ENCODE results near the gene HNRNPA3. TPM values are rescaled to one million over a fixed set of nuclear protein-coding genes. Genes with fewer than 3 reads are reported as not detected.

HNRNPA3 gene
- total and polyA plus RNA-seq, 2 of the 13 experiments (the other 11 are each of a cell fraction or from before 2014, with no cell fraction given), result 73.3 to 97.7 TPM

- TF ChIP-seq ZNF501 (CRISPR knock-in tag; IDR thresholded peaks at IDR 0.05), result no peak
- no peak for TF ChIP-seq ATM (IDR thresholded peaks at IDR 0.05; ENCODE audit: borderline replicate concordance)
- no peak for TF ChIP-seq ZNF550 (CRISPR knock-in tag; IDR thresholded peaks at IDR 0.05; ENCODE audit: borderline replicate concordance)
- peak; percentile 66; the same call in 1 of the 2 replicates for TF ChIP-seq NFKB2 (CRISPR knock-in tag; IDR thresholded peaks at IDR 0.05; ENCODE audit: borderline replicate concordance)
- TF ChIP-seq ZFP82 (CRISPR knock-in tag; IDR thresholded peaks at IDR 0.05; ENCODE audit: borderline replicate concordance), result no peak
- TF ChIP-seq RBM39 (IDR thresholded peaks at IDR 0.05; ENCODE audit: low read depth, low read length, poor library complexity, severe bottlenecking), result peak; percentile 92
- no peak; the same call in 1 of the 2 replicates for TF ChIP-seq PRDM10 (CRISPR knock-in tag; IDR thresholded peaks at IDR 0.05; ENCODE audit: low read depth)
- TF ChIP-seq RFXAP (CRISPR knock-in tag; IDR thresholded peaks at IDR 0.05; ENCODE audit: borderline replicate concordance), result peak; percentile 7; the same call in 1 of the 2 replicates
- TF ChIP-seq TCF7L2 (IDR thresholded peaks at IDR 0.05; ENCODE audit: low read depth, low read length), result no peak
- TF ChIP-seq GATA4 (IDR thresholded peaks at IDR 0.05; ENCODE audit: borderline replicate concordance, low read depth), result no peak
- TF ChIP-seq CENPX (CRISPR knock-in tag; IDR thresholded peaks at IDR 0.05), result no peak
- TF ChIP-seq RELA (CRISPR knock-in tag; IDR thresholded peaks at IDR 0.05), result peak; percentile 95; the same call in 1 of the 2 replicates
- TF ChIP-seq ZMYM2 (CRISPR knock-in tag; IDR thresholded peaks at IDR 0.05), result no peak
- no peak for TF ChIP-seq EHMT2 (IDR thresholded peaks at IDR 0.05; ENCODE audit: borderline replicate concordance, low read depth, low read length)
- TF ChIP-seq SP1 (IDR thresholded peaks at IDR 0.05), result no peak
- TF ChIP-seq SP1 (CRISPR knock-in tag; IDR thresholded peaks at IDR 0.05), result peak; percentile 76
- TF ChIP-seq TEAD2 (CRISPR knock-in tag; IDR thresholded peaks at IDR 0.05), result no peak
- TF ChIP-seq ZBTB44 (CRISPR knock-in tag; IDR thresholded peaks at IDR 0.05), result peak; percentile 90
- TF ChIP-seq SALL1 (CRISPR knock-in tag; IDR thresholded peaks at IDR 0.05), result peak; percentile 90
- TF ChIP-seq KLF13 (CRISPR knock-in tag; IDR thresholded peaks at IDR 0.05), result no peak
- no peak; the same call in 1 of the 2 replicates for TF ChIP-seq GMEB1 (CRISPR knock-in tag; IDR thresholded peaks at IDR 0.05; ENCODE audit: borderline replicate concordance)
- peak; percentile 12 for TF ChIP-seq TBL1XR1 (IDR thresholded peaks at IDR 0.05; ENCODE audit: borderline replicate concordance, low read length, partially characterized antibody)
- TF ChIP-seq PLRG1 (conservative IDR thresholded peaks at IDR 0.05), result no peak
- no peak for TF ChIP-seq MATR3 (CRISPR knock-in tag; IDR thresholded peaks at IDR 0.05)
These were observed 580 bp downstream of the HNRNPA3 start (continued) for GRCh38 chr2:177212891-177213856.

All from HepG2 (cell line).